Calu3 (cell line): ENCODE measurements around the gene IGF2BP2. TPM values are rescaled to one million over a fixed set of nuclear protein-coding genes. Genes with fewer than 3 reads are reported as not detected.

Experiments
- BruUV-seq: library from RNA; stranded (reverse); fragments of 400-500 nt; replicated peaks from 2 replicates; lab custom pipeline; 2021; lab: Mats Ljungman, UMichigan
- CTCF ChIA-PET: fragments of 300-600 bp; sonication (Branson Sonifier 250); formaldehyde crosslinking; loops from one replicate; lab custom pipeline; 2022; ENCODE audit warnings: antibody characterized with exemption; lab: Charles Lee
- DNase-seq: peaks from one replicate; pipeline ENCODE4 v3.0.0; 2022
- H3K27ac Mint-ChIP-seq: one replicate; pipeline ENCODE4 v1.8.0; 2022; ENCODE audit warnings: mixed read lengths; ENCODE audit not compliant: unreplicated experiment
- H3K27me3 Mint-ChIP-seq: one replicate; pipeline ENCODE4 v1.8.0; 2022; ENCODE audit warnings: mixed read lengths; ENCODE audit not compliant: unreplicated experiment
- H3K36me3 Mint-ChIP-seq: one replicate; pipeline ENCODE4 v1.8.0; 2022; ENCODE audit warnings: mild to moderate bottlenecking, moderate library complexity, mixed read lengths; ENCODE audit not compliant: insufficient read depth, unreplicated experiment
- H3K4me1 Mint-ChIP-seq: one replicate; pipeline ENCODE4 v1.8.0; 2022; ENCODE audit warnings: mild to moderate bottlenecking, low read depth, mixed read lengths; ENCODE audit not compliant: unreplicated experiment
- H3K4me3 Mint-ChIP-seq: one replicate; pipeline ENCODE4 v1.8.0; 2022; ENCODE audit warnings: mild to moderate bottlenecking, low read depth, moderate library complexity, mixed read lengths; ENCODE audit not compliant: unreplicated experiment
- H3K9me3 Mint-ChIP-seq: one replicate; pipeline ENCODE4 v1.8.0; 2022; ENCODE audit warnings: low read depth, mixed read lengths; ENCODE audit not compliant: unreplicated experiment
- CTCF ChIP-seq: fragments of 200-600 bp; IDR thresholded peaks from one replicate; pipeline ENCODE4 v1.8.0; 2022; ENCODE audit warnings: antibody characterized with exemption; ENCODE audit not compliant: unreplicated experiment
- intact Hi-C: fragments of 100-400 bp; cut with micrococcal nuclease; formaldehyde crosslinking; loops from one replicate; pipeline ENCODE4 v1.10.0; 2022; ENCODE audit not compliant: unreplicated experiment
- total RNA-seq: library from RNA; stranded (reverse); gene quantifications from 2 replicates; pipeline ENCODE4 v1.2.3, GENCODE V29; 2022

Gene IGF2BP2
- total RNA-seq, 1 experiment from 2014 or later, result 156 TPM

DNA sequence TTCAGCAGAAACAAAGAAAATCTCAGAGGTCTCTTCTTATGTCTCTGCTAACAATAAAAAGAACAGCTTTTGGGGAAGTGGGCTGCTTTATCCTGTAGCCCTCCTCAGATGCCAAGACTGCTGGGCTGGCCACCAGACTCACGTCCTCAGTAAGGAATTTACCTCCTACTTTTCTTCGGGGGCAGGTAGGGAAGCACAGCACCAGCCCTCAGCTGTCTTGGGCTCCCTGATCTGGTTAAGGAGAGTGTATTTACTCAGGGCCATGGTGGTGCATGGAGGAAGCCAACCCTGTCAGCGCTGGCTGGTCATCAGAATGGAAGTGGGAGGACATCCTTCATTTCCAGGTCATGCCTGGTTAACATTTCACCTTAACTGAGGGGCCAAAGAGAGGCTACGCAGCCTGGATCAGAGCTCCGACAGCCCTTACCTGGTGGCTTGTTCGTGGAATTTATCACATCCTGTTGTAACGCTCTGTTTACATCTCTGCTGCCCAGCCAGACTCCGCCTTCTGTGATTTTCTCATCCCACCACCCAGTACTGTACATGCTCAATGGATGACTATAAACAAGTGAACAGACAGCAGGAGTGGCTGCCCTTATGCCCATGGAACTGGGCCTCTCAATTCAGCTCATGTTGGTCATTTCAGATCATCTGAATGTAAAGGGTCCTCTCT is 108.3 kb downstream of the IGF2BP2 start:
- BruUV-seq, result no TSS peak
- no peak for TF ChIP-seq CTCF
- Mint-ChIP-seq H3K27ac (no peak overlapping the region), H3K36me3 (peaks cover 26% of the 10 kb centered on the region), H3K9me3 (no peaks in the 10 kb centered on the region), H3K4me3 (no peak overlapping the region), H3K4me1 (peaks cover 71% of the 10 kb centered on the region), H3K27me3 (no peaks in the 10 kb centered on the region)
- CTCF ChIA-PET, result interaction anchor here (0.6 kb wide), 1 partner anchor 166 kb away, joined by 5 read pairs; no protein-coding TSS in a partner anchor
- intact Hi-C loops, result no loop called here
- no peak for DNase-seq

- peak; percentile 32 for DNase-seq
- H3K4me1 Mint-ChIP-seq, result peaks cover 75% of the 10 kb centered on the region
- peaks cover 25% of the 10 kb centered on the region for H3K36me3 Mint-ChIP-seq
- CTCF ChIA-PET, result no interaction called here
- no peaks in the 10 kb centered on the region for H3K27me3 Mint-ChIP-seq
- peak overlapping the region; percentile 27 for H3K27ac Mint-ChIP-seq
- no peak for TF ChIP-seq CTCF
- H3K9me3 Mint-ChIP-seq, result no peaks in the 10 kb centered on the region
- BruUV-seq, result no TSS peak
- intact Hi-C loops, result no loop called here
- peak overlapping the region; percentile 11 for H3K4me3 Mint-ChIP-seq
Observed at GRCh38 chr3:185715091-185715490, 109.8 kb downstream of the IGF2BP2 start.

DNA sequence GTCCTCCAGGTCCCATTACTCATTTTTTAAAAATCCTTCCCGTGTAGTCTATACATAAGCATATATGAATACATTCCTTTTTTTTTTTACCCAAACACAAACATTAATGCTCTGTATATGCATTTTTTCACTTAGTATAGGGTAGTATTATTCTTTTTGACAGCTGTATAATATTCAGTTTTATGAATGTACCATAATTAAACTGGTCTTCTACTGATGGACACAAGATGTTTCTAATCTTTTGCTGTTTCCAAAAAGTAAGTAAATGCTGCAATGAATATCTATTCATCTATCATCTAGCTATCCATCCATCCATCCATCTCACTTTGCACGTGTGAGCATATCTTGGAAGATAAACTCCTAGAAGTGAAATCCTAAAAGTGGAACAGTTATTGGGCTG is 110.8 kb downstream of the IGF2BP2 start:
- Mint-ChIP-seq H3K9me3 (no peaks in the 10 kb centered on the region), H3K4me3 (no peak overlapping the region), H3K36me3 (peaks cover 19% of the 10 kb centered on the region), H3K27ac (no peak overlapping the region), H3K27me3 (no peaks in the 10 kb centered on the region), H3K4me1 (peaks cover 76% of the 10 kb centered on the region)
- no TSS peak for BruUV-seq
- intact Hi-C loops, result loop anchor here (5.0 kb wide), 1 partner anchor 37 kb away; no protein-coding TSS in a partner anchor
- CTCF ChIA-PET, result no interaction called here
- DNase-seq, result no peak
- no peak for TF ChIP-seq CTCF

DNA sequence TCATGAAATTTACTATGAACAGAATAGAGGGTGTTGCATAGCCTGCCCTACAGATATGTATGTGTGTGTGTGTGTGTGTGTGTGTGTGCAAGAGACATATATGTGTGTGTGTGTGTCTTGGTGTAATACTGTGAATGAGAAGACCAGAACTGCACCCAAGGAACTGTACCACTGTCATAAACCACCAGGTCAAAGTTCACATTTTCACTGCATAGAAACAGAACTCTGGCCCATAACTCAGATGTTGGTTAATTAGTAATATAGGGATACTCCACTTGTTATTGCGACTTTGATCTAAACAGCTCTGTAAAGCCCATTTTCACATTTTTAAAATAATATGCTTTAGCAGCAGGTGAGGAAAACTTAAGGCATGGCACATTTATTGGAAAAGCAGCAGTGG is 111.8 kb downstream of the IGF2BP2 start:
- TF ChIP-seq CTCF, result no peak
- CTCF ChIA-PET, result interaction anchor here (0.8 to 0.9 kb wide), 2 partner anchors 24 to 53 kb away, joined by 3 read pairs; no protein-coding TSS in a partner anchor
- Mint-ChIP-seq H3K27ac (peak overlapping the region; percentile 4), H3K9me3 (no peaks in the 10 kb centered on the region), H3K4me3 (peak overlapping the region; percentile 14), H3K27me3 (no peaks in the 10 kb centered on the region), H3K4me1 (peaks cover 80% of the 10 kb centered on the region), H3K36me3 (peaks cover 21% of the 10 kb centered on the region)
- BruUV-seq, result no TSS peak
- intact Hi-C loops, result loop anchor here (5.0 kb wide), 1 partner anchor 36 kb away; no protein-coding TSS in a partner anchor
- DNase-seq, result no peak
